CD4-positive, alpha-beta T cell treated with Interleukin-4 for 4 hours (primary cell): ENCODE results near the gene ZSCAN30.
A peak's percentile ranks its signal among the peaks of the same experiment; 100 is the strongest.

Experiments
- DNase-seq: peaks from one replicate; pipeline ENCODE4 v3.0.0-alpha.2; 2020

The ZSCAN30 gene

DNA sequence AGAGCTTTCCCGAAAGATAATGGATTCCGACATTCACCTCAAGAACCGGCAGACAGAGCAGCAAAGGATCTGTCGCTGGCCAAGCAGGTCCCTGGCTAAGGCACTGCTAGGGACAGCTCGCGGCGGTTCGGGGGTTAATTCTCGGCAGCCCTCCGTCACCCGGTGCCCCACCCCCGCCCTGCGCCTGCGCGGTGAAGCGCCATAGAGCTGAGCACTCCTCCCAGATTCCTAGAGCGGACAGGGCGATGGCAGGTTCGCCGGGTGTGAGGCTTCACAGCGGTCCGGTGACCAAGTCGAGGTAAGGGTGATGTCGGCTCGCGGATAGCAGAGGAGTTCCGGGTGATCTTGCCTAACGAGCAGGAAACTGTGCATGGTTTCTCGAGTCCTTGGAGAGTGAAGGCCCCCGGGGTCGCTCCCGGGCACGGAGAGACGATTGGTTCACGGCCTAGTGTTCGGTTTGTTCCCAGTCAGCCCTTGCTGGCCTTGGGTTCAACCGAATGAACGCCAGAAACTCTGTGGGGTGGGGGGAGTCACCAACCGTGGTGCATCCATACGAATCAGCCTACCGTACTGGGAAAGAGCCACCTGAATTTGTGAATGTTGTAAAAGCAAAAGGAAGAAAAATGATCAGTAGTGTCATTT is at the start of gene ZSCAN30:
ZSCAN30 (minus strand) TSS at position 136 of the 642 bp plus-strand sequence. CDS start 25,877 bp downstream, outside the sequence.
- DNase-seq: peak; percentile 97

DNA sequence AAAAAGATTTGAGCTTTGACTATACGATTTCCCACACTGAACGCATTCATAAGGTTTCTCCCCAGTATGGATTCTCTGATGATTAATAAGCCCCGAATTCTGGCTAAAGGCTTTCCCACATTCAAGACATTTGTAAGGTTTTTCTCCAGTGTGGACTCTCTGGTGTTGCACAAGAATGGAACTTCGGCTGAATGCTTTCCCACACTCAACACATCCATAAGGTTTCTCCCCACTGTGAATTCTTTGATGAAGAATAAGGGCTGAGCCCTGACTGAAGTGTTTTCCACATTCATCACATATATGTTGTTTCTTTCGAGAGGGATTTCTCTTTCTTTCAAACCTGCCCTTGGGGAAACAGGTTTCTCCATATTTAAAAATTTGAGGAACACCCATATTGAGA is 47.3 kb upstream of the ZSCAN30 start:
- DNase-seq: no peak

DNA sequence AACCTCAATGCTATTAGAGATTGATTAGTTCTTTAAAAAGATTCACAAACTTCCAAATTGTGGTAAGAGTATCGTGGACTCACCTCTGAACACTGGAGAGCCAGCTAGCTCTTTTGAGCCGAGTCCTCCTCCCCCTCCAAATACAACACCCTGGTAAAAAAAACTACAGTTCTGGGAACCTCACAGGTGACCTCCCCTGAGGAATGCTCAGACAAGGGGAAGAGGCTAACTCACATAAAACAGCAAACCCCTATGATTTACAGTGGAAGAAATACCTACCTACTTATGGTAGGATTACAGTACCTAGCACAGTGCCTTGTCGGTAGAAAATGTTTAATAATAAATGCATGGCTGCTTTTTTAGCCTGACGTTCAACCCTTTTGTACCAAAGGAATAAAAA is 45.8 kb upstream of the ZSCAN30 start:
- no peak for DNase-seq

DNA sequence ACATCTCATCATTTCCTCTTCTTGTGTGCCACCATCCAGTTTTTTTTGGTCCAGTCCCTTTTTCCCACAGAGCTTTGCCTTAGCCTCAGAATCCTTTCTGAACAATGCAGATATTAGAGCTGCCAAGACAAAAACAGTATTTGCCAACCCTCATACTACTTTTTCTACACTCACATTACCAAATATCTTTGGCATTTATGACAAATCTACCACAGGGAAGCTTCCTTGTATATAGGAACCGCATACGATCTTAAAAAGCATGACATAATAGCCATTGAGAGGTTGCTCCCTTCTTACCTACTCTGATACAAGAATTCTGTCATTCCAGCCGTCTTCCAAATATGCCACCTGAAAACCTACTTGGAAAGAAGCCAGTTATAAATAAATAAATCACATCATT is 44.8 kb upstream of the ZSCAN30 start:
- no peak for DNase-seq

DNA sequence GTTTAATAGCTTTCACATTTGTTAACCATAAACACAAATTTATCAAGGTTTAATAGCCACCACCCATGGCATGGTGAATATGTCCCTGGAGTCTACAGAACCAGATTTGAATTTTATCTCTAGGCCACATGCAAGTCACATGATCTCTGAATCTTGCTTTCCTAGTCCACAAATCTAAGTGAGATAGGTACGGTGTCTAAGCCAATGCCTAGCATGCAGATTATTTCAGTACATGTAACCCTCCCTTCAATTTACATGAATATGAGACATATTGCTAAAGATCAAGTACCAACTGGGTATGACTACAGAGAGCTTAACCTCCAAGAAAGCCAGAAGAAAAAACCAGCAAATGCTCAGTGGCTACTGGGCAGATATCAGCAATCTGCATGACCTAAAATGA is 44.2 kb upstream of the ZSCAN30 start:
- no peak for DNase-seq

DNA sequence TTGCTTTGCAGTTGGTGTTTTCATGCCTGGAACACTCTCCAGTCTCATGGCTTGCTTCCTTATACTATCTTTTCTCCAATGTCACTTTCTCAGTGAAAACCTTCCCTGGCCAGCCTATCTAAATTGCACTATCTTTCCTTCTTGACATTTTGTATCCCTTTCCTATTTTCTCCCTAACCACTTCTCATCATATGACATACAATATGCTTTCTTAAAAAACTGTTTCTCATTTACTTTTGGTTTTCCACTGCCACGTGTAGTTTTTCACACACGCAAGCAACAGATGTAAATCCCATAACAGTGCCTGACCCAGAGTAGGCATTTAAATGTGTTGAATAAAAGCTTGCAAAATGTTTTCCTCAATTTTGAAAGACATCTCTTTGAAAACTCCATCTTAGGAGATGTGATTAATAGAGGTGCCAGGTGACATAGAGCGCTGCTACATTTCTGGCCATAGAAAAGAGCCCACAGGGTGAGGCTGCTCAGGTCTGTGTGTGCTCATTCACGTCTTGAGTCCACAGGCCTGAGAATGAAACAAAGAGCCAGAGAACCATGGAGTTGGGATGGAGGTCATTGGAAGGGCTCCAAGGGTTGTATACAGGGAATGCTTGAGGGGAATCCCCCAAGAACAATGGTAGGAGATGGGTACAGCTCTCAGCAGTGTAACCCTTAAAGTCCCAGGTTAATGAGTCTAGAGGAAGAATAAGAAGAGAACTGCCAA is 41.5 kb upstream of the ZSCAN30 start:
- no peak for DNase-seq

DNA sequence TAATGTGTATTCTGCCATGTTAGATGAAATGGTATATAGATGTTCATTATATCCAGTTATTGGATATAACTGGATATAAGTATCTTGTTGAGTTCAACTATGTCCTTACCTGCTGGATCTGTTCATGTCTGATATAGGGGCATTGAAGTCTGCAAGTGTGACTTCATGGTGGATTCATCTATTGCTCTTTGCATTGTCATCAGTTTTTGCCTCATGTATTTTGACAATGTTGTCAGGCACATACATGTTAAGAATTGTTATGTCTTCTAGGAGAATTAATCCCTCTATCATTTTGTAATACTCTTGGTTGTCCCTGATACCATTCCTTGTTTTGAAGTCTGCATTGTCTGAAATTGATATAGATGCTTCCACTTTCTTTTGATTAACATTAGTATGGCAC is 38.8 kb upstream of the ZSCAN30 start:
- DNase-seq: no peak

DNA sequence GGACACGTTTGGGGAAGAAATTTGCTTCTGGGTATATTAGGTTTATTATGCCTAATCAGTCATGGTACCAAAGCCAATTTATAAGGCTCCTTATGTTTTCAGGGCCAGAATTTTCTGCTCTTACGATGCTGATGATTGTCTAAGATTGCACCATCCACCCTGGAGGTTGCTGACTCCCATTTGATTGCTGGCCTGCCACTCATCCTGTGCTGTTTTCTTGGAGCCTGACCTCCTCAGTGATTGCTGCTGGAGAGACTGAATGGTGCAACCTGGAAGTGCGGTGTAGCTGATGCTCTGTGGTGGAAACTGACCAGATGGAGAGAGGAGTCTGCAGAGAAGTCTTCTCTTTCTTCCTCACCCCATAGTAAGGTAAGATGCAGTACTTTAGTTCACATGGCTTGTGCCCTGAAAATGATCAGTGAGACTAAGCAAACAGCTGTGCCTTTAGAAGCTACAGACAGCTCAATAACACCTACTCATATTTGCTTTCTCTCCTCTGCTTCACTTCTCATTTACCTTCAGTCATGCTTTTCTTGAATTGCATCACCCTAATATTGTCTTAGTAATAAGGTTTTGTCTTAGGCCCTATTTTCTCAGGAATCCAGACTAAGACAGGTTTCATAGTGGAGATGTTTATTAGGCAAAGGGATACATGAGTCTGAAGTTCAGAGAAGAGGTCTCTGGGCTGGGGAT is 36.8 kb upstream of the ZSCAN30 start:
- no peak for DNase-seq

DNA sequence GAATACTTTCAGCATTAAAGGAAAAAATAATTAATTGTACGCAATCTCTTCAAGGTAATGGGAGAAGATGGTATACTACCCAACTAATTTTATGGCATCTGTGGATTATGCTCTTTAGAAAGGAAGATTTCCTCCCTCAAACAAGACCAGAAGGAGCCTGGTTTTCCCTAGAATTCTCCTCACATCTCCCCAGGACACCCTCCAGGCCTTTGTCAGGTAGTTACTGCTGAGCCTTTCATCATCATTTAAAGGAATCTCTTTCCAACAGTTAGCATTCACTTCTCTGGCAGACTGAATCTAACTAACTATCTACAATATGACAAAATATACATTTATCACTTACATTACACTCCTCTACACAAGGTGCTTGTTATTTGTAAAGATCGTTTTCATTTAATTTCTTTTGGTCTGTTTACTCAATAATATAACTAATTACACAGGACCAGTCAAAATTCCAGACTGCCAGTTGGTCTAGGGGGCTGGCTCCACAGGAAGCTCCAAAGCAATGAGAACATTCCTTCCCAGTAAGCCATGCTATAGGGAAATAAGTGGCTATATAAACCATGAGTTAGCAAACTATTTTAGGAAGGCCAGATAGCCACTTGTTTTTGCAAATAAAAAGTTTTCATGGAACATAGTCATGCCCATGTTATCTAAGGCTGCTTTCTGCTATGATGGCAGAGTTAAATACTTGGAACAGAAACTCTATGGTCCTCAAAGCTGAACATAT is 35.1 kb upstream of the ZSCAN30 start:
- no peak for DNase-seq

DNA sequence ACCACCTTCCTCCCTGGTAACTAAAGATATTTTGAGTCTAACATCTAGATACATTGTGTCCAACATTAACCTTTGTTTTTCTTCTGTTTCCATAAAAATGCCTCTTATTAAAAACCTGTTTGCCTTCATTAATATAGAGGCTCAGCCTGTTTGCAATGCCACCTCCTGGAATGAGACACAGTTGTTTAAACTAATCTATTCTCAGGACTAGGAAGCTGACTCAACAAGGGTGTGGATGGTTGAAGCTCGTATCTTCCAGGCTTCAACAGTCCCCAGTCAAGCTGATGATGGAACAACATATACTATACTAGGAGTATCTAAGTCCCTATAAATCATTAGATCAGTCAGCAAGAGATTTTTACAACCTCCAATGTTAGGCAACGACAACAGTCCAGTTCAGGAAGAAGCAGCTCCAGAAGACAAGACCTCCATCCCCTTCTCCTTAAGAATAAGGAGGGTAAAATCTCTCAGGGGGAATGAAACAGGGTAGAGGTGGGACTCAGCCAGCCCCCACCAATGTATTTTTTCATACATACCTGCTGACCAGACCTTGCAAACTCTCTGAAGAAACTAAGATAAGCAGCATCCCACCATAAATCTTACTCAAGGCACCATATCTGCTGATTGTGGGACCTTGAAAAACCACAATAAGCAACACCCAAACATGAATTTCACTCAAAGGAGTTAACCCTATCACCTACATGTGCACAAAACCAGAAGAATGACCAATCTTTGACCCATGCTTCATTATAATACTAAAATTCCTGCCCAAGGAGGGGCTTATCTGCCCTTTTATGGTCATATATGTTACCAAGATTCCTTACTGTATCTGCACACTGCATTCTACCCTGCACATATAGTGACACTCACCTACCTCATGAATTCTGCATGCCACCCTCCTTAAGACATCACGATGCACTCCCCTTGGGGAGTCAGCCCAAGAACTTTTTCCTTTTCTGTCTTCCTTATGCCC is 32.7 kb upstream of the ZSCAN30 start:
- DNase-seq: no peak

DNA sequence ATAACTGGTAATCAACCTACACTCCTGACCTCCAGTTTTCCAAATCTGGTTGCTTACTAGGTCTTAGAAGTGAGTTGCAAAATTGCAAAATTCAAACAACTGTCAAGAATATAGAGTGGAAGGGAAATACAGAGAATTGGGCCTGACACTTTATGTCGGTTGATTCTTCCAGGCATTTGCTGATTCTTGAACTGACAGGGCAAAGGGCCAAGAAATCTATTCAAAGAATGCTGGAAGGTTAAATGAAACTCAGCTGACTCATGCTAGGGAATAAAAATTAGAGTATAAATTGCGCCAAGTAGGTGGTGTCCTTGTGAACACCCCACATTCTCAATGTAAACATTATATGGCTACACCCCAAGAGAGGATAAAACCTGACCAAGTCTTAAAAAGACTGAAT is 21.5 kb upstream of the ZSCAN30 start:
- no peak for DNase-seq

DNA sequence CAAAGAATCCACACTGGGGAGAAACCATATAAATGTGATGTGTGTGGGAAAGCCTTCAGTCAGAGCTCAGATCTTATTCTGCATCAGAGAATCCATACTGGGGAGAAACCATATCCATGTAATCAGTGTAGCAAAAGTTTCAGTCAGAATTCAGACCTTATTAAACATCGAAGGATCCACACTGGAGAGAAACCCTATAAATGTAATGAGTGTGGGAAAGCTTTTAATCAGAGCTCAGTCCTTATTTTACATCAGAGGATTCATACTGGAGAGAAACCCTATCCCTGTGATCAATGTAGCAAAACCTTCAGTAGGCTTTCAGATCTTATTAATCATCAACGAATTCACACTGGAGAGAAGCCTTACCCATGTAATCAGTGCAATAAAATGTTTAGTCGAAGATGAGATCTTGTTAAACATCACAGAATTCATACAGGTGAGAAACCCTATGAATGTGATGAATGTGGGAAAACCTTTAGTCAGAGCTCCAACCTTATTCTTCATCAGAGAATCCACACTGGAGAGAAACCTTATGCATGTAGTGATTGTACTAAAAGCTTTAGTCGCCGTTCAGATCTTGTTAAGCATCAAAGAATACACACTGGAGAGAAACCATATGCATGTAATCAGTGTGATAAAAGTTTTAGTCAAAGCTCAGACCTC is 16.7 kb upstream of the ZSCAN30 start:
- no peak for DNase-seq

DNA sequence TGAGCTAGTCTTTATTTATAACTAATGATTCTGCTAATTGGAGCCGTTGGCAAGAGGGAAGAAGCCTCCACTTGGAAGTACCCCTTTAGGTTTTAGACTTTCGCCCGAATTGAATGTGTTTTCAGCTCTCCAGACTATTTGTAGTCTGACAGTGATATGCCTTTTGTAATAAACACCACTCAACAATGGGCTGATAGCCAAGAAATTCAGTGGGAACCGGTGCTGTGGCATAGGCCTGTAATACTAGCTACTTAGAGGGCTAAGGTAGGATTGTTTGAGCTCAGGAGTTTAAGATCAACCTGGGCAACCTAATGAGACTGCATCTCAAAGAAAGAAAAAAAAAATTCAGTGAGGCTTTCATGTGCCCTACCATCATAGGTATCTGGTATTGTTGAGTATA is 13.6 kb upstream of the ZSCAN30 start:
- no peak for DNase-seq

DNA sequence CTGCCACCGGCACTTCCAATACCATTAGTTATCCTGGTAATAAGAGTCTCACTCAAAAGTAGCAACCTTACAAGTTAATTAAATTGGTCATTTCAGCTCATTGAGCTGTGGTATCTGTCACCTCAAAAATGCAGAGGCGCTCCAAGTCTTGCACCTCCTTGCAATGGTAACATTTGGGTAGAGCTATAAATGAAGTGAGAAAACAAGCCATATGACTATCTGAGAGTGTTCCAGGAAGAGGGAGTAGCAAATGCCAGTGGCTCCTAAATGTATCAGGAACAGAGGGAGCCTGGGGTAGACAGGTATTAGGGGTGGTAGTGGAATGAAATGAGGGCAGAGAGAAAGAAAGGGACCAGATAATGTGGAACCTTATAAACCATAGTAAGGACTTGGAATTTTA is 6.0 kb upstream of the ZSCAN30 start:
- DNase-seq: no peak

DNA sequence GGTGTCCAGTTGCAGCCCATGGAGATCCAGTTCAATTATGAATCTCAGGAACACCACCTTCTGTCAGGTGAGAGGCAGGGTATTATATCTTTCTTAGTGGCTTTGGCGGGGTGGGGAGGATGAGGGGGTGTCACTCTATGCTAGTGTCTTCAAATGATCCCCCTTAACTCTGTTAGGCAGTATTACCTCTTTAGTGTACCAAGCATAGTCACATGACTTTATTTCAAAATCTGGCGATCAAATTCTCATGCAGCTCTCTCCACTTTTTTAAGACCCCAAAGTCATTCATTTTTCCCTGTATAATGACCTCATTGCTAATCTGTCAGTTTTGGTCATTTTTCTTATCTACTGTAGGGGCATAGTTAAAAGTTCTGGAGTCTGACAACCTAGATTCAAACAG is 1.1 kb upstream of the ZSCAN30 start:
- DNase-seq: no peak

DNA sequence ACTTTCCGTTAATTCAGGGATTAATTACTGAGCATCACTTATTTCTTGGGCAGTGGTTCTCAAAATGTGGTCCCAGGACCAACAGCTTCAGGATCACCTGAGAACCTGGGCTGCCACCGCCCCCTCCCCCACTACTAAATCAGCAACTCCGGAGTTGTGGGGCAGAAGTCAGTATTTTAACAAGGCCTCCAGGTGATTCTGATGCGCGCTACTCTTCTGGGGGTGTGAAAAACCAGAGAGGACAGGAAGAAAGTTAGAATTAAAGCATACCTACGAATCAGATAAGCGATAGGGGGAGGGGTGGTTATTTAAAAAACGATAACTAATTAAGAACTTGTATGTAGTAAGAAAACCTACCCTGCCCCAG is 319 bp downstream of the ZSCAN30 start:
- DNase-seq: no peak

DNA sequence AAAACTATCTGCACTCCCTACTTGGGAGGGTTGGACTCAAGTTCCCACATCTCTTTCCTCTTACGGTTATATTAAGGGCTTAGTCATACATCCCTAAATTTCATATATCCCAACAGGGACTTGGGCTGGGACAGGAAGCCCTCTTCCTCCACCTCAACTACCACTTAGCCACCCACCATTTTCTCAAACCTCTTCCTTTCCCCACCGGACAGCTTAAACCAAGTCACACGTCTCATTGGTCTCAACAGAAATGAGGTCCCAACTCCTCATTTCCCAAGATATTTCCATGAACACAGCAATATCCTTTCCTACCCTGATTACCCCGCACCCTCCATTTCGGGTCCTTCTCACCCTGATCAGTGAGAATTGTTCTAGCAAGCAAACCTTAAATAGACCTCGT is 736 bp downstream of the ZSCAN30 start:
- DNase-seq: no peak

DNA sequence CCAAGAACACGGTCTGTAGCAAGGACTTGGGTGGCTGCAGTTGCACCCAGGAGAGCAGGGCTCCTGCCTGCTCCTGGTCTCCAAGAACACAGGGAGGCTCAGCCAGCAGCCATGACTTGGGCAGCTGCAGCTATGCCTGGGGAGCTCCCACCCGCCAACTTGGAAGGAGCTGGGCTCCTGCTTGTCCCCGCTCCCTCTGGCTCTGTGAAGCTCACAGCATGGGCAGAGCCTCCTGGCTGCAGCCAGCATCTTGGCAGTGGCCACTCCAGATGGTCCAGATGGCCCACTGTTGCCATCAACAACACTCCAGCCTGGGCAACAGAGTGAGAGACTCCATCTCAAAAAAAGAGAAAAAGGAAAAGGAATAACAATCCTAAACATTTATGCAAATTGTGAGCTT is 5.2 kb downstream of the ZSCAN30 start:
- DNase-seq: no peak

DNA sequence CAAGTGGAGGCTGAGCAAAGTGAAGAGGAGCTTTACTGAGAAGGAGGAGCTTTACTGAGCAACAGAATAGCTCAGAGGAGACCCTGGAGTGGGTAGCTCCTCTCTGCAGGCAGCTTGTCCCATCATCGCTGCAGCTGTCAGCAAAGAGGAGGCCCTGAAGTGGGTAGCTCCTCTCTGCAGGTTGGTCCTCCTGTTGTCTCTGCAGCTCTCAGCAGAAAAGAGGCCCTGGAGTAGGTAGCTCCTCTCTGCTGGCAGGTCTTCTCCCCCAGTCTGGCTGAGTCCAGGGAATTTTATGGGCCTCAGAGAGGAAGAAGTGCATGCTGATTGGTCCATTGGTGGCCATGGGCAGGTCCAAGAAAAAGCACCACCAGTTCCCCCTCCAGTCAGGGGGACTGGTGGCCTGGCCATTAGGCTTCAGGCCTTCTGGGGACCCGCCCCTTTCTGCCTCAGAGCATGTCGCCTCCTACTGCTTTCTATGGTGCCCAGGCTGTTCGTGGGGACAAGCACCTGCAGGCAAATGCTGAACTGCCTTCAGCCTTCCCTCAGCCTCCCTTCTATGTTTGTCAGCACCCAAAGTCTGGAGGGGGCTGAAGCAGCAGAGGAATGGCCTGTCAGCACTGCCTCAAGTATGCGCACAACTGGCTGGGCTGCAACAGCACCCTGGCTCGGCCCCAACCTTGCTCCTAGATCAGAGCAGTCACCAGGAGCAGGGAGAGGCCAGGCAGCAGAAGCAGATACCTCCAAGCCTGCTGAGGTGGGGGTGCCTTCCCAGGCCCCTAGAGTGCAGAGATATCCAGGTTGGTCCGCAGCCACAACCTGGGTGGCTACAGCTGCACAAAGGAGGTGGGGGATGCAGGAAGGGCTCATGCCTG is 5.9 kb downstream of the ZSCAN30 start:
- no peak for DNase-seq

DNA sequence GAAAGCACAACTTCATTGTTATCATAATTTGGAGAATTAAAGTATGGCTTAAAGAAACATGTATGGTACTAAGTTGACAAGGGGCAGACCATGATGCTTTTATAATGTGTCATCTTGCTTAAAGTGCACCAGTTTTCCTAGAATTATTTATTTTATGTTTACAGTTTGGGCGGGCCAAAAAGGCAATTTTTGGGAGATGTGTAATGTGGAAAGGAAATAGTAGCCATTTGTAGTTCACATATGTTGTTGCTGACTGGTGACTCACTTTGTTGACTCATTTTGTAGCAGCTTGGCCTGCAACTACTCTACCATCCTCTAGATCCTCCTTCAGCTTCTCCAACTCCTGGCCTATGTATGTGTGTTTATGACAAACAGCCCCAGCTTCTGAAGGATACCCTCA is 7.7 kb downstream of the ZSCAN30 start:
- DNase-seq: no peak

DNA sequence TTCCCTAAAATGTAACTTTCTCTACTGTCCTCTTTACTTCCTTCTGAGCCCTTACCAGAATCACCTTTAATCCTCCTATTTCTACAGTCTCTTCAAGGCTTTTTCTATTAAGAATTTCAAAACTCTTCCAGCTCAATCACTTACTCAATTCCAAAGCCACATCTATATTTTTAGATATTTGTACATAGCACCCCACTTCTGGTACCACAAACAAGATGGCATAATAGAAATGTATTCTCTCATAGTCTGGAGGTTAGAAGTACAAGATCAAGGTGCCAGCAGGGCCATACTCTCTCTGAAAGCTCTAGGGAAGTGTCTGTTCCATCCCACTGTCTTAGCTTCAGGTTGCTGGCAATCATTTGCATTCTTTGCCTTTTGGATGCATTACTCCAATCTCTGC is 11.1 kb downstream of the ZSCAN30 start:
- no peak for DNase-seq
